ENCODE measurements around the gene LBHD2. TPM values are rescaled to one million over a fixed set of nuclear protein-coding genes. Genes with fewer than 3 reads are reported as not detected.

Gene LBHD2
- polyA plus RNA-seq, 1 donor (not counting 4 experiments of a cell fraction or from before 2014, with no cell fraction given): not detected

GRCh38 chr14:103072595-103073366, 11.2 kb upstream of the LBHD2 start:
- no peak overlapping the region for H2AFZ ChIP-seq (ENCODE audit: control insufficient read depth, low read length)

DNA sequence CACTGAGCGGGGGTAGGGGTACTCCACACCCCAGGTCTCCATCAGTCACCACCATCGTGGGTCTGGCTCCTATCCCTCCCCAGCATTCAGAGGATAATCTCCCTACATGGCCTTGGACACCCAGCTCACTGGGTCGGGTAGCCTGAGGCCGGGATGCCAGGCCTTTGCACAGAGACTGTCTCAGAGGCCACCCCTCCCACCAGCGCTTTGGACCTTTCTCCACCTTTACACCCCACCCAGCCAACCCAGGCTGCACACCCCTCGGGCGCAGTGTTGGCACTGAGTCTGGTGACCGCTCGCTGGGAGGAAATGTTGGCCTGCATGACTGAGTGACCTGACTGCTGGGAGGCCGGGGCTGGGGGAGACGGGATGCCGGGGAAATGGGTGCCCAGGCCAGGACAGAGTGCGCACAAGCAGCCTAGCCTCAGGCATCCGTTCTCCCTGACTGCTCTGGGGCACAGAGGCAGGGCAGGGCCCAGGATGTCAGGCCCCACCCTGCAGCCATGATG, 10.6 kb upstream of the LBHD2 start:
- DNase-seq (ENCODE audit: low read depth, low spot score) (no peak), FAIRE-seq (no peak)
- H3K79me2 ChIP-seq (ENCODE audit: control insufficient read depth, insufficient read depth, low read length): no peaks in the 10 kb centered on the region
- peaks cover 7% of the 10 kb centered on the region for H3K4me1 ChIP-seq (ENCODE audit: control insufficient read depth, extremely low read depth, insufficient read depth, low read length)
- no peak overlapping the region for H3K4me2 ChIP-seq (ENCODE audit: control insufficient read depth, extremely low read depth, insufficient read depth, low read depth, low read length)
- no peak overlapping the region for H3K9ac ChIP-seq (ENCODE audit: control insufficient read depth, extremely low read depth, insufficient read depth, low read length)
- no peak overlapping the region for H3K4me3 ChIP-seq (ENCODE audit: control insufficient read depth in 2 of 3, extremely low read depth in 1 of 3, insufficient read depth in 2 of 3, low read depth in 1 of 3, low read length in 3 of 3)
- H3K9me1 ChIP-seq (ENCODE audit: control insufficient read depth, extremely low read depth, insufficient read depth, low read length): no peaks in the 10 kb centered on the region
- no peak overlapping the region for H2AFZ ChIP-seq (ENCODE audit: control insufficient read depth, low read length)
- dilution Hi-C loops (cut with MboI; ENCODE audit: extremely low pct_ligation_motif_present, low sequenced_read_pairs): no loop called here
- no peaks in the 10 kb centered on the region for H3K27me3 ChIP-seq (ENCODE audit: control insufficient read depth, extremely low read depth, insufficient read depth, low read length)
- no peaks in the 10 kb centered on the region for H3K9me3 ChIP-seq (ENCODE audit: control insufficient read depth, low read depth, low read length)
- TF ChIP-seq, protein P1, sequence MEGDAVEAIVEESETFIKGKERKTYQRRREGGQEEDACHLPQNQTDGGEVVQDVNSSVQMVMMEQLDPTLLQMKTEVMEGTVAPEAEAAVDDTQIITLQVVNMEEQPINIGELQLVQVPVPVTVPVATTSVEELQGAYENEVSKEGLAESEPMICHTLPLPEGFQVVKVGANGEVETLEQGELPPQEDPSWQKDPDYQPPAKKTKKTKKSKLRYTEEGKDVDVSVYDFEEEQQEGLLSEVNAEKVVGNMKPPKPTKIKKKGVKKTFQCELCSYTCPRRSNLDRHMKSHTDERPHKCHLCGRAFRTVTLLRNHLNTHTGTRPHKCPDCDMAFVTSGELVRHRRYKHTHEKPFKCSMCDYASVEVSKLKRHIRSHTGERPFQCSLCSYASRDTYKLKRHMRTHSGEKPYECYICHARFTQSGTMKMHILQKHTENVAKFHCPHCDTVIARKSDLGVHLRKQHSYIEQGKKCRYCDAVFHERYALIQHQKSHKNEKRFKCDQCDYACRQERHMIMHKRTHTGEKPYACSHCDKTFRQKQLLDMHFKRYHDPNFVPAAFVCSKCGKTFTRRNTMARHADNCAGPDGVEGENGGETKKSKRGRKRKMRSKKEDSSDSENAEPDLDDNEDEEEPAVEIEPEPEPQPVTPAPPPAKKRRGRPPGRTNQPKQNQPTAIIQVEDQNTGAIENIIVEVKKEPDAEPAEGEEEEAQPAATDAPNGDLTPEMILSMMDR (optimal IDR thresholded peaks at IDR 0.05 in 1 of 3, IDR thresholded peaks at IDR 0.05 in 1 of 3, conservative IDR thresholded peaks at IDR 0.05 in 1 of 3; ENCODE audit: extremely low read depth in 1 of 3, insufficient read depth in 2 of 3, low read length in 3 of 3): no peak
- no peak for TF ChIP-seq EZH2 (IDR thresholded peaks at IDR 0.05; ENCODE audit: low read length)
- no peaks in the 10 kb centered on the region for H4K20me1 ChIP-seq (ENCODE audit: control insufficient read depth, extremely low read depth, insufficient read depth, low read length)
- H3K36me3 ChIP-seq (ENCODE audit: control insufficient read depth in 2 of 2, extremely low read depth in 1 of 2, insufficient read depth in 2 of 2, low read length in 2 of 2): no peaks in the 10 kb centered on the region
- no peak overlapping the region for H3K27ac ChIP-seq (ENCODE audit: control insufficient read depth, insufficient read depth, low read length)

More at GRCh38 chr14:103072595-103073366, 11.2 kb upstream of the LBHD2 start:
- H4K20me1 ChIP-seq (ENCODE audit: control insufficient read depth, extremely low read depth, insufficient read depth, low read length): no peaks in the 10 kb centered on the region
- no peak for TF ChIP-seq EZH2 (IDR thresholded peaks at IDR 0.05; ENCODE audit: low read length)
- TF ChIP-seq, protein P1 (optimal IDR thresholded peaks at IDR 0.05 in 1 of 3, IDR thresholded peaks at IDR 0.05 in 1 of 3, conservative IDR thresholded peaks at IDR 0.05 in 1 of 3; ENCODE audit: extremely low read depth in 1 of 3, insufficient read depth in 2 of 3, low read length in 3 of 3): no peak
- no peaks in the 10 kb centered on the region for H3K27me3 ChIP-seq (ENCODE audit: control insufficient read depth, extremely low read depth, insufficient read depth, low read length)
- H3K4me2 ChIP-seq (ENCODE audit: control insufficient read depth, extremely low read depth, insufficient read depth, low read depth, low read length): no peak overlapping the region
- H3K27ac ChIP-seq (ENCODE audit: control insufficient read depth, insufficient read depth, low read length): no peak overlapping the region
- DNase-seq (ENCODE audit: low read depth, low spot score) (no peak), FAIRE-seq (no peak)
- no peaks in the 10 kb centered on the region for H3K9me1 ChIP-seq (ENCODE audit: control insufficient read depth, extremely low read depth, insufficient read depth, low read length)
- H3K4me3 ChIP-seq (ENCODE audit: control insufficient read depth in 2 of 3, extremely low read depth in 1 of 3, insufficient read depth in 2 of 3, low read depth in 1 of 3, low read length in 3 of 3): no peak overlapping the region
- dilution Hi-C loops (cut with MboI; ENCODE audit: extremely low pct_ligation_motif_present, low sequenced_read_pairs): no loop called here
- H3K79me2 ChIP-seq (ENCODE audit: control insufficient read depth, insufficient read depth, low read length): no peaks in the 10 kb centered on the region
- no peak overlapping the region for H3K9ac ChIP-seq (ENCODE audit: control insufficient read depth, extremely low read depth, insufficient read depth, low read length)
- no peaks in the 10 kb centered on the region for H3K9me3 ChIP-seq (ENCODE audit: control insufficient read depth, low read depth, low read length)
- H3K4me1 ChIP-seq (ENCODE audit: control insufficient read depth, extremely low read depth, insufficient read depth, low read length): peaks cover 13% of the 10 kb centered on the region
- H3K36me3 ChIP-seq (ENCODE audit: control insufficient read depth in 2 of 2, extremely low read depth in 1 of 2, insufficient read depth in 2 of 2, low read length in 2 of 2): no peaks in the 10 kb centered on the region

Measured in keratinocyte (primary cell).